K562 (cell line): ENCODE results near the gene SLC39A11. TPM values are rescaled to one million over a fixed set of nuclear protein-coding genes. Genes with fewer than 3 reads are reported as not detected.

ENCODE experiments used
- ATAC-seq: fragments of 200-7000 bp; cut with Tn5 transposase; 3 replicates; pipeline ENCODE4 v1.9.1; 2020; ENCODE audit warnings: moderate library complexity
- BruUV-seq: library from RNA; stranded (reverse); fragments of 400-500 nt; replicated peaks from 2 replicates; lab custom pipeline; 2021; lab: Mats Ljungman, UMichigan
- CTCF ChIA-PET: fragments of 300-600 bp; formaldehyde crosslinking; extraction: SDS; loops from one replicate; lab custom pipeline; 2021; ENCODE audit warnings: low intra/inter-chr PET ratio; lab: Yijun Ruan, JAX
- POLR2A ChIA-PET: fragments of 300-600, 350-650 bp; sonication (Branson Sonifier 250); formaldehyde crosslinking; extraction: SDS; loops from one replicate; lab custom pipeline; 2021; ENCODE audit warnings: antibody characterized with exemption, inconsistent platforms; lab: Yijun Ruan, JAX
- DNase-seq, 4 experiments: peaks; one replicate each; pipeline versions ENCODE4 v3.0.0 to v3.0.0-alpha.2; 2011 to 2018; ENCODE audit warnings: low spot score in 3 of 4, mixed read lengths in 3 of 4; ENCODE audit errors: extremely low read depth in 1 of 4
- FAIRE-seq: peaks from 2 replicates; lab custom pipeline; 2011; peaks lifted over from hg19 to GRCh38; lab: Jason Lieb, UNC
- H2AFZ ChIP-seq: 2 replicates; pipeline ENCODE4 v1.6.0; 2011; ENCODE audit warnings: low read depth, low read length, control low read depth, inconsistent platforms
- H3K27ac ChIP-seq: fragments of 200-600 bp; 3 replicates; pipeline ENCODE4 v1.8.0; 2011; ENCODE audit warnings: low read depth, mild to moderate bottlenecking, control low read depth, inconsistent platforms, low read length, moderate library complexity, mixed read lengths; ENCODE audit errors: extremely low read depth
- H3K27me3 ChIP-seq, 2 experiments: fragments of 300-600 bp in 1 of 2; 2 replicates in 1 of 2; 3 replicates in 1 of 2; pipeline versions ENCODE4 v1.6.0 to v1.8.0; 2011; ENCODE audit warnings: inconsistent platforms in 2 of 2, low read length in 2 of 2, mild to moderate bottlenecking in 1 of 2, mixed read lengths in 1 of 2, moderate library complexity in 1 of 2; ENCODE audit not compliant: control insufficient read depth in 2 of 2, insufficient read depth in 2 of 2
- H3K36me3 ChIP-seq: fragments of 300-600 bp; 3 replicates; pipeline ENCODE4 v1.8.0; 2011; ENCODE audit warnings: mild to moderate bottlenecking, low read length, inconsistent platforms; ENCODE audit not compliant: control insufficient read depth, insufficient read depth
- H3K4me1 ChIP-seq, 2 experiments: fragments of 200-600 bp in 1 of 2; replicated peaks in 1 of 2; 2 replicates in 1 of 2; 3 replicates in 1 of 2; pipeline versions ENCODE4 v1.5.1 to v1.8.0; 2011; ENCODE audit warnings: inconsistent platforms in 2 of 2, low read length in 2 of 2, mild to moderate bottlenecking in 1 of 2, mixed read lengths in 1 of 2, moderate library complexity in 1 of 2; ENCODE audit not compliant: control insufficient read depth in 2 of 2, insufficient read depth in 2 of 2
- H3K4me2 ChIP-seq: 2 replicates; pipeline ENCODE4 v1.6.1; 2011; ENCODE audit warnings: low read length, control low read depth, inconsistent platforms, mixed read lengths; ENCODE audit not compliant: insufficient read depth
- H3K4me3 ChIP-seq: fragments of 200-600 bp; sonication (generic), shearing (Covaris generic); 2 replicates; pipeline ENCODE4 v1.5.1; 2016; ENCODE audit warnings: control low read depth, inconsistent platforms
- H3K79me2 ChIP-seq: fragments of 200-600 bp; 3 replicates; pipeline ENCODE4 v1.8.0; 2011; ENCODE audit warnings: low read length, inconsistent platforms; ENCODE audit not compliant: control insufficient read depth, insufficient read depth
- H3K9ac ChIP-seq, 2 experiments: 2 replicates each; pipeline versions ENCODE4 v1.6.0 to v1.6.1; 2011; ENCODE audit warnings: low read depth in 2 of 2, low read length in 2 of 2, control low read depth in 1 of 2, inconsistent platforms in 1 of 2, mild to moderate bottlenecking in 1 of 2, mixed read lengths in 1 of 2; ENCODE audit not compliant: insufficient read depth in 1 of 2
- H3K9me1 ChIP-seq: one replicate; pipeline ENCODE4 v1.6.0; 2011; ENCODE audit warnings: inconsistent platforms, mild to moderate bottlenecking, low read length, moderate library complexity; ENCODE audit not compliant: control insufficient read depth, insufficient read depth
- H3K9me3 ChIP-seq: replicated peaks from 2 replicates; pipeline ENCODE4 v1.5.1; 2011; ENCODE audit warnings: low read depth, low read length, inconsistent platforms; ENCODE audit not compliant: control insufficient read depth, insufficient read depth
- H4K20me1 ChIP-seq: replicated peaks from 2 replicates; pipeline ENCODE4 v1.6.1; 2011; ENCODE audit warnings: low read length, inconsistent platforms, mixed read lengths; ENCODE audit not compliant: control insufficient read depth, insufficient read depth
- NR1H2 ChIP-seq: sonication (generic); formaldehyde crosslinking; IDR thresholded peaks from 2 replicates; pipeline ENCODE4 v1.4.0; 2020; ENCODE audit warnings: mild to moderate bottlenecking, missing genetic modification reagents
- SMAD4 ChIP-seq: fragments of 250-450 bp; sonication (Bioruptor Pico); conservative IDR thresholded peaks from 2 replicates; pipeline ENCODE4 v1.8.0; 2021; ENCODE audit warnings: inconsistent platforms, mild to moderate bottlenecking, moderate library complexity
- WGBS: fragments of 100-300 bp; shearing (Covaris generic); methylation state at CpG from one replicate; pipeline ENCODE4 v1.1.6; 2016; ENCODE audit warnings: low coverage, mixed read lengths; ENCODE audit not compliant: insufficient coverage; ENCODE audit errors: missing lambda C conversion rate; 5-methylcytosine and 5-hydroxymethylcytosine counted together
- in situ Hi-C: fragments of 300-500 bp; cut with MboI; formaldehyde crosslinking; loops from 4 replicates; pipeline ENCODE4 v1.15.0; 2018; ENCODE audit warnings: inconsistent platforms, mixed read lengths
- intact Hi-C: fragments of 100-400 bp; cut with micrococcal nuclease; formaldehyde crosslinking; loops from 2 replicates; pipeline ENCODE4 v1.14.2; 2022
- polyA plus RNA-seq, 8 experiments: library from polyadenylated mRNA; depleted of rRNA in 4 of 8; stranded (reverse) in 5 of 8; unstranded in 3 of 8; fragments of >200 nt; fragmentation: Nextera tagmentation in 2 of 8; fragmentation: Illumina TruSeq in 1 of 8; extraction: Ambion mirVana in 2 of 8; extraction: Trizol in 1 of 8; gene quantifications; 2 replicates each; pipeline versions ENCODE4 v1.2.1 to v1.2.3, GENCODE V29; 2011 to 2014; ENCODE audit warnings: inconsistent platforms in 1 of 8, missing spikeins in 1 of 8
- total RNA-seq, 7 experiments: library from RNA; depleted of rRNA in 6 of 7; stranded (reverse); fragments of >200 nt in 6 of 7; fragmentation: Illumina TruSeq in 2 of 7; extraction: Trizol in 2 of 7; gene quantifications; 2 replicates each; pipeline versions ENCODE4 v1.2.1 to v1.2.3, GENCODE V29; 2011 to 2021; ENCODE audit warnings: low replicate concordance in 1 of 7
- TF ChIP-seq, protein P1 (sequence below): IDR thresholded peaks from 3 replicates; pipeline ENCODE4 v1.6.1; 2011; ENCODE audit warnings: borderline replicate concordance, mild to moderate bottlenecking, moderate library complexity; ENCODE audit not compliant: insufficient read length; ENCODE audit errors: extremely low read depth
- TF ChIP-seq, protein P2 (sequence below): sonication (generic); formaldehyde crosslinking; IDR thresholded peaks from 2 replicates; pipeline ENCODE4 v1.8.0; 2022; ENCODE audit warnings: mild to moderate bottlenecking, missing genetic modification reagents
- TF ChIP-seq, protein P3 (sequence below): fragments of 250-450 bp; sonication (Bioruptor Pico); IDR thresholded peaks from 2 replicates; pipeline ENCODE4 v1.5.0; 2022; ENCODE audit warnings: mild to moderate bottlenecking
- TF ChIP-seq, protein P4 (sequence below), 2 experiments: IDR thresholded peaks; 2 replicates each; pipeline ENCODE4 v1.6.1; 2011; ENCODE audit warnings: borderline replicate concordance in 1 of 2, control low read depth in 1 of 2, low read depth in 1 of 2, low read length in 1 of 2, mild to moderate bottlenecking in 1 of 2, mixed read lengths in 1 of 2, moderate library complexity in 1 of 2; ENCODE audit not compliant: insufficient read depth in 1 of 2, insufficient read length in 1 of 2, poor library complexity in 1 of 2, severe bottlenecking in 1 of 2; ENCODE audit errors: extremely low read depth in 1 of 2
- TF ChIP-seq, protein P5 (sequence below): fragments of 450-650 bp; IDR thresholded peaks from 2 replicates; pipeline ENCODE4 v1.7.1; 2018; ENCODE audit warnings: mild to moderate bottlenecking, low read depth; ENCODE audit not compliant: partially characterized antibody

SLC39A11 gene
- total and polyA plus RNA-seq, 9 of the 15 experiments (the other 6 are each of a cell fraction or from before 2014, with no cell fraction given), result 10.5 to 26.4 (median 13.4) TPM

DNA sequence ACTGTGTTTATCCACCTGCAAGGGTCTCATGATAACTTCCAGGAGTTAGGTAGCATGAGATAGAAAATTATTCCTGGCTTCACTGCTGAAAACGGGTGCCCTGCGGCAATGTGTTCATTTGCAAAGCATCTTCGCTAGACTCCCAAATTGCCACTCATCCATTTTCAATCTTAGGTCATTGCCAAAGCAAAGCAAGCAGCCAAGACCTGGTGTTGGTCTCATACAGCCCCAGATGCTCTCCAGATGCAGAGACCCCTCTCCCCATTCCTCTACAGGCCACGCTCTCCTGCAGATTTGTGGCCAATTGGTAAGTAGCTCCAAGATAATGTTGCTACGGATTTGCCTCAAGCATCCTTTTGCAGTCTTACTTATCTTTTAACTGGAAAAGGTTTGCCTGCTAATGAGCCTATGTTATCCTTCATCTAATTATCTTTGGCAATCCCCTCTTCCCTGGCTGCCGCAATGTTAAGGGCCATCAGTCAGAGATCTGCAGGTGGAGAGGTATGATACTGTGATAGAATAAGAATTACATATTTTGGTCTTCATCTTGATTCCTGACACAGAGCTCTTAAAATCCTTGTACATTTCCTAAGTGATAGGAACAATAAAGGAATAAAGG lies 222.0 kb downstream of the SLC39A11 start (continued):
- TF ChIP-seq, protein P1, sequence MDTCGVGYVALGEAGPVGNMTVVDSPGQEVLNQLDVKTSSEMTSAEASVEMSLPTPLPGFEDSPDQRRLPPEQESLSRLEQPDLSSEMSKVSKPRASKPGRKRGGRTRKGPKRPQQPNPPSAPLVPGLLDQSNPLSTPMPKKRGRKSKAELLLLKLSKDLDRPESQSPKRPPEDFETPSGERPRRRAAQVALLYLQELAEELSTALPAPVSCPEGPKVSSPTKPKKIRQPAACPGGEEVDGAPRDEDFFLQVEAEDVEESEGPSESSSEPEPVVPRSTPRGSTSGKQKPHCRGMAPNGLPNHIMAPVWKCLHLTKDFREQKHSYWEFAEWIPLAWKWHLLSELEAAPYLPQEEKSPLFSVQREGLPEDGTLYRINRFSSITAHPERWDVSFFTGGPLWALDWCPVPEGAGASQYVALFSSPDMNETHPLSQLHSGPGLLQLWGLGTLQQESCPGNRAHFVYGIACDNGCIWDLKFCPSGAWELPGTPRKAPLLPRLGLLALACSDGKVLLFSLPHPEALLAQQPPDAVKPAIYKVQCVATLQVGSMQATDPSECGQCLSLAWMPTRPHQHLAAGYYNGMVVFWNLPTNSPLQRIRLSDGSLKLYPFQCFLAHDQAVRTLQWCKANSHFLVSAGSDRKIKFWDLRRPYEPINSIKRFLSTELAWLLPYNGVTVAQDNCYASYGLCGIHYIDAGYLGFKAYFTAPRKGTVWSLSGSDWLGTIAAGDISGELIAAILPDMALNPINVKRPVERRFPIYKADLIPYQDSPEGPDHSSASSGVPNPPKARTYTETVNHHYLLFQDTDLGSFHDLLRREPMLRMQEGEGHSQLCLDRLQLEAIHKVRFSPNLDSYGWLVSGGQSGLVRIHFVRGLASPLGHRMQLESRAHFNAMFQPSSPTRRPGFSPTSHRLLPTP, result no peak
- TF ChIP-seq, protein P2, sequence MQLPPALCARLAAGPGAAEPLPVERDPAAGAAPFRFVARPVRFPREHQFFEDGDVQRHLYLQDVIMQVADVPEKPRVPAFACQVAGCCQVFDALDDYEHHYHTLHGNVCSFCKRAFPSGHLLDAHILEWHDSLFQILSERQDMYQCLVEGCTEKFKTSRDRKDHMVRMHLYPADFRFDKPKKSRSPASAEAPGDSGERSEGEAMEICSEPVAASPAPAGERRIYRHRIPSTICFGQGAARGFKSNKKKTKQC (CRISPR knock-in tag), result no peak

DNA sequence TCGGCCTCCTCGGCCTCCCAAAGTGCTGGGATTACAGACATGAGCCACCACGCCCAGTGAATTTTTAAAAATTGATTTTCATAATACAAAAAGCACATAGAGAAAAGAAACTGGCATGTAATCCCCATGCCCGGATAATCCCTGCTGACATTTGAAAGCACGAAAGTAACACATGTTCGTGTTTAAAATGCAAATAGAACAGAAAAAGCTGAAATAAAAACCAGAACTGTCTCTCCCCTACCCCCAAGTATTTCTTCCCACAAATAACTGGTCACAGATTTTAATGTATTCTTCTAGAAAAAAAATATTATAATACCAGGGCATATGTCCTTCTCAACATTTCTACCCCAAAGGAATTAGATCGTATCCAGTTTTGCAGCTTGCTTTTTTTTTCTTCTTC lies 222.9 kb downstream of the SLC39A11 start:
- no peak for ATAC-seq
- Histone ChIP-seq H3K27ac (no peak overlapping the region), H3K79me2 (no peaks in the 10 kb centered on the region), H4K20me1 (no peaks in the 10 kb centered on the region), H3K9ac (no peak overlapping the region), H3K4me1 (no peaks in the 10 kb centered on the region), H3K9me3 (no peaks in the 10 kb centered on the region), H3K4me3 (no peak overlapping the region), H3K27me3 (no peaks in the 10 kb centered on the region), H3K9me1 (no peaks in the 10 kb centered on the region), H3K36me3 (no peaks in the 10 kb centered on the region), H2AFZ (no peak overlapping the region), H3K4me2 (no peak overlapping the region)
- WGBS, result 63% methylated on average over 7 of the region's 7 CpGs
- ChIA-PET POLR2A (no interaction called here), CTCF (no interaction called here)
- intact Hi-C loops, result no loop called here
- no peak for FAIRE-seq
- in situ Hi-C loops, result no loop called here
- no TSS peak for BruUV-seq
- DNase-seq, result no peak
- no peak for TF ChIP-seq SMAD4 (CRISPR knock-in tag)
- TF ChIP-seq NR1H2, result no peak
- TF ChIP-seq, protein P3, sequence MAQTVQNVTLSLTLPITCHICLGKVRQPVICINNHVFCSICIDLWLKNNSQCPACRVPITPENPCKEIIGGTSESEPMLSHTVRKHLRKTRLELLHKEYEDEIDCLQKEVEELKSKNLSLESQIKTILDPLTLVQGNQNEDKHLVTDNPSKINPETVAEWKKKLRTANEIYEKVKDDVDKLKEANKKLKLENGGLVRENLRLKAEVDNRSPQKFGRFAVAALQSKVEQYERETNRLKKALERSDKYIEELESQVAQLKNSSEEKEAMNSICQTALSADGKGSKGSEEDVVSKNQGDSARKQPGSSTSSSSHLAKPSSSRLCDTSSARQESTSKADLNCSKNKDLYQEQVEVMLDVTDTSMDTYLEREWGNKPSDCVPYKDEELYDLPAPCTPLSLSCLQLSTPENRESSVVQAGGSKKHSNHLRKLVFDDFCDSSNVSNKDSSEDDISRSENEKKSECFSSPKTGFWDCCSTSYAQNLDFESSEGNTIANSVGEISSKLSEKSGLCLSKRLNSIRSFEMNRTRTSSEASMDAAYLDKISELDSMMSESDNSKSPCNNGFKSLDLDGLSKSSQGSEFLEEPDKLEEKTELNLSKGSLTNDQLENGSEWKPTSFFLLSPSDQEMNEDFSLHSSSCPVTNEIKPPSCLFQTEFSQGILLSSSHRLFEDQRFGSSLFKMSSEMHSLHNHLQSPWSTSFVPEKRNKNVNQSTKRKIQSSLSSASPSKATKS (CRISPR knock-in tag), result no peak
- TF ChIP-seq, protein P4, sequence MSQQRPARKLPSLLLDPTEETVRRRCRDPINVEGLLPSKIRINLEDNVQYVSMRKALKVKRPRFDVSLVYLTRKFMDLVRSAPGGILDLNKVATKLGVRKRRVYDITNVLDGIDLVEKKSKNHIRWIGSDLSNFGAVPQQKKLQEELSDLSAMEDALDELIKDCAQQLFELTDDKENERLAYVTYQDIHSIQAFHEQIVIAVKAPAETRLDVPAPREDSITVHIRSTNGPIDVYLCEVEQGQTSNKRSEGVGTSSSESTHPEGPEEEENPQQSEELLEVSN (IDR thresholded peaks at IDR 0.05; ENCODE audit: borderline replicate concordance in 1 of 2, extremely low read depth in 1 of 2, insufficient read depth in 1 of 2, insufficient read length in 1 of 2, low read depth in 1 of 2, low read length in 1 of 2, poor library complexity in 1 of 2, severe bottlenecking in 1 of 2), result no peak
- TF ChIP-seq, protein P5, sequence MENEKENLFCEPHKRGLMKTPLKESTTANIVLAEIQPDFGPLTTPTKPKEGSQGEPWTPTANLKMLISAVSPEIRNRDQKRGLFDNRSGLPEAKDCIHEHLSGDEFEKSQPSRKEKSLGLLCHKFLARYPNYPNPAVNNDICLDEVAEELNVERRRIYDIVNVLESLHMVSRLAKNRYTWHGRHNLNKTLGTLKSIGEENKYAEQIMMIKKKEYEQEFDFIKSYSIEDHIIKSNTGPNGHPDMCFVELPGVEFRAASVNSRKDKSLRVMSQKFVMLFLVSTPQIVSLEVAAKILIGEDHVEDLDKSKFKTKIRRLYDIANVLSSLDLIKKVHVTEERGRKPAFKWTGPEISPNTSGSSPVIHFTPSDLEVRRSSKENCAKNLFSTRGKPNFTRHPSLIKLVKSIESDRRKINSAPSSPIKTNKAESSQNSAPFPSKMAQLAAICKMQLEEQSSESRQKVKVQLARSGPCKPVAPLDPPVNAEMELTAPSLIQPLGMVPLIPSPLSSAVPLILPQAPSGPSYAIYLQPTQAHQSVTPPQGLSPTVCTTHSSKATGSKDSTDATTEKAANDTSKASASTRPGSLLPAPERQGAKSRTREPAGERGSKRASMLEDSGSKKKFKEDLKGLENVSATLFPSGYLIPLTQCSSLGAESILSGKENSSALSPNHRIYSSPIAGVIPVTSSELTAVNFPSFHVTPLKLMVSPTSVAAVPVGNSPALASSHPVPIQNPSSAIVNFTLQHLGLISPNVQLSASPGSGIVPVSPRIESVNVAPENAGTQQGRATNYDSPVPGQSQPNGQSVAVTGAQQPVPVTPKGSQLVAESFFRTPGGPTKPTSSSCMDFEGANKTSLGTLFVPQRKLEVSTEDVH, result no peak
